HG03139 (cell line): ENCODE measurements around the gene TIMM8B.
"Not testable (repeated sequence)": the region's sequence is repeated elsewhere in the genome, so short reads cannot be mapped to it uniquely, and the experiment has no call there.

Source experiments
- ATAC-seq: cut with Tn5 transposase; IDR thresholded peaks from one replicate; pipeline ENCODE4 v1.9.1; 2021; ENCODE audit not compliant: unreplicated experiment

The TIMM8B gene, protein sequence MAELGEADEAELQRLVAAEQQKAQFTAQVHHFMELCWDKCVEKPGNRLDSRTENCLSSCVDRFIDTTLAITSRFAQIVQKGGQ

GRCh38 chr11:112086422-112087191 lies at the start of gene TIMM8B, which contains the start of gene SDHD:
Gene TIMM8B (minus strand): TSS chr11:112086756. CDS start chr11:112086723, 33 bp downstream.
Gene SDHD (plus strand): TSS chr11:112086873. CDS start chr11:112086908, 35 bp downstream.
- ATAC-seq, result peak; percentile 89

- ATAC-seq, result no peak
These were observed 47.9 kb upstream of the TIMM8B start for GRCh38 chr11:112134473-112134872.

DNA sequence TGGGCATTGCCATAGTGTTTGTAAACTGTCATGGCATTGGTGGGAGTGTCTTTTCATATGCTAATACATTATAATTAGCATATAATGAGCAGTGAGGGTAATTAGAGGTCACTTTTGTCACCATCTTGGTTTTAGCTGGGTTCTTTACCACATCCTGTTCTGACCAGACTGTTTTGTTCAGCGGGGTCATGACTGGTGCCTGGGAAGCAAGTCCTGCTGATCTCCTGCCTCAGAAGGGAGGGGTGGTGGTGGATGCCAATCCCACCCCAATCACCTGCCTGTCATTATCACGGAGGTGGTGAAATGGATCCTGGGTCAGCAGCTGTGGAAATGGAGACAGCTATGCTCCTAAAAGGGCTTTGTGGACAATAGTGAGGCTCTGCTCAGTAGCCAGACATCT lies 46.2 kb upstream of the TIMM8B start:
- ATAC-seq, result no peak

DNA sequence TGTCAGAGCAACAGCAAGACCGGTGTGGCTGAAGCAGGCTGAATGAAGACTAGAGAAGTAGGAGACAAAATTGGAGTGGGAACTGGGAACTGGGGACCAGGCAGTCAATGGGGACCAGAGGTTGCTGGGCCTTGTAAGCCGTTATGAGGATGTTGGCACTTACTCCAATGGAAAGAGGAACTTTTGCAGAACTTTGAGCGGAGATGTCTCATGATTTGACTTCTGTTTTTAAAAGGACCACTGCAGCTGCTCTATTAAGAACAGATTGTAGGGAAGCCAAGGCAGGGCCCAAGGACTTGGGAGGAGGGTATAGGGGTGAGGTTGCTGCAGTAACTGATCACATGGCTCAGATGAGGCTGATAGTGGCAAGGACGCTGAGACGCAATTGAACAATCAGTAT lies 43.1 kb upstream of the TIMM8B start:
- no peak for ATAC-seq

DNA sequence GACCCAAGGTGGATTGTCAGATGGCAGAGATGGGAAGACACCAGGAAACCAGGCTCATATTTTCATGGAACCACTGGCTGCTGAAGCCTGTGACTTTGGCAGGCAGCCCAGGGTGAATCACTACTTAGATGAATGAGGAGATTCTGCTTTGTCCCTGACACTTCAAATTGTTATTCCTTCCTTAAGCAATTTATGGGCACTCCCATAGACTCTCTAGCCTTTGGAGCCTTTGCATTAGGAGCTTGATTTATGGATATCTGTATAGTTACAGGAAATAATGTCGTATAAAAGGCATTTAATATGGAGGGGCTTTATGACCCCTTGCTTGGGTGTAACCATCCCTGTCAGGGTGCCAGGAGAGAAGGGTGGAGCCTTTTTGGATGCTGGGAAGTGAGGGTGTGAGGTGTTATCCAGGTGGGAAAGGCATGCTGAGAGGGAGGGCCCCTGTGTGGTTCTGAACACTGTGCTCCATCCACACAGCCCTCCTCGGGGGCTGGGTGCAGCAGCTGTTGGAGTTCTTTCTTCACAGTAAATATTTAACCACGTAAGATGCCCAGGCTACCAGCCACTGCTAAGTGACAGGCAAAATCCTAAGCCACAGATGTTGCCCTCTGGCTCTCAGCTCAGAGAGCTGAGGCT lies 42.0 kb upstream of the TIMM8B start:
- ATAC-seq, result no peak

GRCh38 chr11:112127056-112127455 lies 40.5 kb upstream of the TIMM8B start:
- ATAC-seq, result no peak

DNA sequence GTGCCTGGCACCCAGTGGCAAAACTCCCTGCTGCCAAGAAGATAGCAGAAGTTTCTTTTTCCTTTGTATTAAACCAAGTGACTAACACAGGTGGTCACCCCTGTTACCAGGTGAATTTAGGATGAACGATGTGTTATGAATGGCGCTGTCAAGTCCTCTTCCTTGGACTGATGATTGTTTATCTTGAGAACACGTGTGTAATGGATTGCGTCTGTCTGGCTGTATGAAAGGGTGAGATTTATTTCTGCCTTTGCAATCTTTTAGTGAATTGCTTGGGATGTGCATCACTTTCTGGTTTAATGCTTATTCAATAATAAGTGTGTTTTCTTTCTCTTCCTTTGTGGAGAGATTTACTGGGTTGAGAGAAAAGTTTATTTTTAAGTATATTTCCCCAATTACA lies 36.6 kb upstream of the TIMM8B start:
- ATAC-seq, result no peak

DNA sequence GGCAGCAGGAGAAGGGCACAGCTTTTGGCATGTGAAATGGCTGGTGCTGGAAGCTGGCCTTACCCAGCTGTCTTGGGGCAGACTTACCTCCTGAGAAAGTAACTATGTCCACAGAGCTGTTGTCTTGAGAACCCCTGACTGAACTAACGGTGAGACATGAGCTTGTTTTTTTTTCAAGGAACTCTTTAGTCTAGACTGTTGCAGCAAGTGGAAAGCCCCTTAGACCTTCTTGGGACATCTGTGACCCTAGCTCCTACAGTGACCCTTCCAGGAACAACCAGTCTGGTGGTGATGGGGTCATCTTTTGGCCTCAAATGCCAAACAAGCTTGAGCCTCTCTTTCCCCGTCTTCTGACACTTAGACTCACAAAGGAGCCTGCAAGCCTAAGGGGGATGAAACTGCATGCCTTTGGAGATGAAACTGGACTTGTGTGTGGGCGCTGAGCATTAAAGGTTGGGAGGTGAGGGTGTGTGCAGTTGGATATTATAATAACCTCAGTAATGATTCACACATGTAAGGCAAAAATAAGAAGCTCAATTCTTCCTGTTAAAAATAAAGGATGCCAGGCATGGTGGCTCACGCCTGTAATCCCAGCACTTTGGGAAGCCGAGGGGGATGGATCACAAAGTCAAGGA lies 35.5 kb upstream of the TIMM8B start:
- no peak for ATAC-seq

DNA sequence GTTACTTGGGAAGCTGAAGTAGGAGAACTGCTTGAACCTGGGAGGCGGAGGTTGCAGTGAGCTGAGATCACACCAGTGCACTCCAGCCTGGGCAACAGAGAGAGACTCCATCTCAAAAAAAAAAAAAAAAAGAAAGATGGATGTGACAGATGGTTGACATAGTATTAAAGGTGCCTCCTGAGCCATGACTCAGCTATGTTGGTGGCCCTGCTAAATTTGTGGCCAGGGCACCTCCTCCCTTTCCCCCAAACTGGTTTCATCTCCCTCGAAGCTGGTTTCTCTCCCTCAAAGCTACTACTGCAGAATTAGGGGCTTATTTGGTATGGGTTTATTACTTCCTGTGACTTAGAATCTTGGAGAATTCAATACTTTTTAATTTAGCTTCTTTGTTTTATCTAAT lies 31.6 kb upstream of the TIMM8B start:
- ATAC-seq, result no peak

DNA sequence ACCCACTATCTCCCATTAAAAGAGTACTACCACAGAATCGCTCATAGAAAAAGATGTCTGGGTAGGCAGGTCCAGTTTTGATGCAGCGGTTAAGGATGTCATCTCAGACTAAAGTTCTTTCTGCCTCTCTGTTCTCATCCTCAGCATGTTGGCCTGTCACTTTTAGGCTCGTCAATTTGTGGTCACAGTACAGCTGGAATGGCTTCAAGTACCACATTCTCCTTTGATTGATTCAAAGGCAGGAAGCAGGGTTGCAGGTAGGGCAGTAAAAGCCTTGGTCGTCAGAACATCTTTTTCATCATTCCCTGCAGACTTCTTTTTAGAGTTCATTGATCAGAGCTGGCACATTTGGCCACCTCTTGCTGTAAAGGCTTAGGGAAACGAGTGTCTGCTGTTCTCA lies 28.8 kb upstream of the TIMM8B start:
- ATAC-seq, result no peak

DNA sequence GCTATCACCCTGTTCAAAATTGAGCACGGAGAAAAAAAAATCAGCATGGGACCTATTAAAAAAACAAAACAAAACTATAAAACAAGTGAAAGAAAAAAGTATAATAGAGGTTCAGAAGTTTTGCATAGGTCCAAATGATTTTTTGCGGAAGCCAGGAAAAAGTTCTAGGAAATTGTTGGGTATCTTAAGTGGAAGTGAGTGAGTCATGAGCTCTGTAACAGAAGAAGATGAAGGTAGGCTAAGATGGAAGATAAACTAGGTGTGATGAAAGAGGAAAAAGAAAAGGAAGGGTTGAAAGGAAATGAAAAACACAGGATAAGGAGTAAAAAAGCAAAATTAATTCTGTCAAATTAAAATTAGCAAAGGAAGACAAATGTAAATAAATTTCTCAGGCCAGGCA lies 27.9 kb upstream of the TIMM8B start:
- ATAC-seq, result no peak

DNA sequence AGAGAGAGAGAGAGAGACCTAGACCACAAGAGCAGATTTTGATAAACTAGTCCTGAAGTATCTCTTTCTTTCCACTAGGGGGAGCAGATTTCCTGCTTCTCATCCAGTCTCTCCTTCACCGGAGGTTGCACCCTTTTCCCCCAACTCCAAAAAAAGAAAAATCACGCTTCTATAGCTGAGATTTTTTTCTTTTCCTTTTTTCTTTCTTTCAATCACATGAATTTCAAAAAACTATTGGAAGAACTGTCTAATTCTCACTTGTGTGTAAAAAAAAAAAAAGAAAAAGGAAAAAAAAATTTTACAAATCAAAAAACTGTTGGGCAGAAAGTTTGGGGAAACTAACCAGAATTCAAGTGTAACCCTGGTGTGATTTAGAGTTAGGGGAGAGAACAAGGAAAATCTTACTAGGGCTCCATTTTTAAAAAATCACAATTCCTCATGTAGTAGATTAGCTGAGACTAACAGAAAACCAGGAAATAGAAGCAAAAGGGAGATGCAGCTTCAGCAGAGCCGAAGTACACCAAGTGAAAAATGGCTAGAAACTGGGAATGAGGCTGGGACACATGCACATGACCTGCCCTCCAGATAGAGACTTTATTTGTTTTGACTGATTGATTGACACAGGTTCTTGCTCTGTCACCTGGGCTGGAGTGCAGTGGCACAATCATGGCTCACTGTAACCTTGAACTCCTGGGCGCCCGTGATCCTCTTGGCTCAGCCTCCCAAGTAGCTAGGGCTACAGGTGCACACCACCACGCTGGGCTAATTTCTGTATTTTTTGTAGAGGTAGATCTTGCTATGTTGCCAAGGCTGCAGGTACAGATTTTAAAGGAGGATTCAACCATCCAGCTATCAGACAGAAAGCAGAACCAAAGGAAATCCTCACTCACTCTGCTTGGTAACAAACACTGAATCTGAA lies 27.2 kb upstream of the TIMM8B start:
- no peak for ATAC-seq

- no peak for ATAC-seq
These were observed 19.5 kb upstream of the TIMM8B start for GRCh38 chr11:112106070-112106469.

DNA sequence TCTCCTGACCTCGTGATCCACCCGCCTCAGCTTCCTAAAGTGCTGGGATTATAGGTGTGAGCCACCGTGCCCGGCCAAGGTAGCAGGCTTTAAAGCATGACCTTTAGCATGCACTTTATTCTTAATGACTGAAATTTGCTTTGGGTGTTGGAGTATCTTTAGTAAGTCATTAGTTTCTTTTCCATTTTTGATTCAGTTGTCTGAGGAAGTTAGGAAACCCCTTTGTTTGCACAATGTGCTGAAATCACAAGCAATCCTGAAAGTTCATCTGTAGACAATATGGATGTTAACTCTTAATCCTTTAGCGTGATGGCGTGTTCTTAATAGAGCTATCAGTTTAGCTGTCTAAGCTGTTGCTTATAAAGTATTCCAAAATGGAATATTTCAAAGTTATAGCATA lies 16.9 kb upstream of the TIMM8B start:
- ATAC-seq, result no peak

DNA sequence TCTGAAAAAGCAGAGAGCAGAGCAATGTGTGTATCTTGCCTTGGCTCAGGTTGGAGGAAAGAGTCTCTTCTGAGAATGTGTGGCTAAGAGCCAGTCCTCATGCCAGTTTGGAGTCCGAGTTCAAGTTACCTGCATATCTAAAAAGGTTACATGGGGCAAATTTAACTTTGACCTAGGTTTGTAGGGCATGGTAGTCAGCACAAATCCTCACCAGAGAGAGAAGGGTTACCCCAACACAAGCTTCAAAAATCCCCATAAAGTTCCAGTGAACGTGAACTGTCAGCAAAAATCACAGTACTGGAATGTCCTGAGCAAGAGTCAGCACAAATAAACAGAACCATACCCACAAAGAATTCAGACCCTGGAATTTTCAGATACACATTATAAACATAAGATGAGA lies 13.9 kb upstream of the TIMM8B start:
- ATAC-seq, result no peak

- ATAC-seq, result no peak
These were observed 11.4 kb upstream of the TIMM8B start for GRCh38 chr11:112097734-112098528.

DNA sequence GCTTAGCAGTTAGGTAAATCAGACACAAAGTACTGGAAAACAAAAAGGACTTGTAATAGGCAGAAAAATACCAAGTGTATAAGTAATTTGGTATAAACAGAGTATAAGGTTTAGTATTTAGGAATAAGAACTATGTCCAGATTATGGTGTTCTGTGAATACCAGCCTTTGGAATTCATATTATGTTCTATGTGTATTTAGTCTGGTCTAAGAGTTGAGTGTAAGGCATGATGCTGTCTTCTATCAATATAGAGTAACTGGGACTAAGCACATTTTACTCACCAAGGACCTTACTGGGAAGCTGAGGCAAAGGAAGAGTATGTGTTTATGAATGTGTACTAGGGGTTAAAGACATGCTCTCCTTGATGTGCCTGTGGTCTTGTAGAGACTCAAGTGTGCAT lies 9.6 kb upstream of the TIMM8B start:
- ATAC-seq, result no peak

- not testable (repeated sequence) for ATAC-seq
These were observed 8.7 kb upstream of the TIMM8B start for GRCh38 chr11:112095302-112095701.

GRCh38 chr11:112087212-112087611 lies 656 bp upstream of the TIMM8B start:
- no peak for ATAC-seq

DNA sequence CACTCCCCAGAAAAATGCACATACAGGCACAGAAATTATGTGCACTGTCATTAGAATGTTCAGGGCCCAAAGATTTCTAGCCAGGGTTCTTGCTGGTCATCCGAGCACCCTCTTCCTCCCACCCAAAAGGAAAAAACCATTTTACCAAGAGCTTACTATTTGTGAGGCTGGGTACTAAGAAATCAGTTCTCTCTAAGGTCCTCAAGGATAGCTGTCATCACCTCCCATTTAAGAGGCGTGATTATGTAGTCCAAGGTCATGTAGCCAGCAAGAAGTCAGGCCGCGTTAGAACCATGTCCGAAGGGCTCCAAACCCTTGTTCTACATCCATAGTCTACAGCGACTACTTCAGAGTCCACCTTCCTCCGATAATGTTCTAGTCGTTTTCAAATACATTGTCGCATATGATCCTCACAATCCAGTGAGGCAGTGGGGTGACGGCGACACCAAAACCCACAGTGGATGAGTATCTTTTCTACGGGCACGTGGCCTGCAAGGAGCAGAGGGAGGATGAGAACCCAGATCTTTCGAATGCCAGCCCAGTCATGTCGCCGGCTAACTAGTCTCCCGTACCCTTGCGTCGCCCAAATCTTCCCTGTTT lies 634 bp downstream of the TIMM8B start:
- ATAC-seq, result peak; percentile 27
